ENCODE results near the gene PCNT.

The PCNT gene

DNA sequence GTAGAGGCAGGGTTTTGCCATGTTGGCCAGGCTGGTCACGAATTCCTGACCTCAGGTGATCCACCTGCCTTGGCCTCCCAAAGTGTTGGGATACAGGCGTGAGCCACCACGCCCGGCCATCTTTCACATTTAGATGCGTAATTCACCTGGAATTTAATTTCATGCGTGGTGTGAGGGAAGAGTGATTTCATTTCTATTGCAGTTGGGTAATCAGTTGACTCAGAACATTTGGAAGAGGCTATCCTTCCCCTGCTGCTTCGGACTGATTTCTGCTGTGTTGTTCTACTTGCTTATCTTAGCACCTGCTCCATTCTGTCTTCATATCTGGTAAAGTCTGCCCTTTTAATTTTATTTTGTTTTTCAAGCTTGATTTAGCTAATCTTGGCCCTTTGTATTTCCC is 153.8 kb downstream of the PCNT start:
- FAIRE-seq (no peak), DNase-seq (ENCODE audit: low spot score) (no peak)

DNA sequence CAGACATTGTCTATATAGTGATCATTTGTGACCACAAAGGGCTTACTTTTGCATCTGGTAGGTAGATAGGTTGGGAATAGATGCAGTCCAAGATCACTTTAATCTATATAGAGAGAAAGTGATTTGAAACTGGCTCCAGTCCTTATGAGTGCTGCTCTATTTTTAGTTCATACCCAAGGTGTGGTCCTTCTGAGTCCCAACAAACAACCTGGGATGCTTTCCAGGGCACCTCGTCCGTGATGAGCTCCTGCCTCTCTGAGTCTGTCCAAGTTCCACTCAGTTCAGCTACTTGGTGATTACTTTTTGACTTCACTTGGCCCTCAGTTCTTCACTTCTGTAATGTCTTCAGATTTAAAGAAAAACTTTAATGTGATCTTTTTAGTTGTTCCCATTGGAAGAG is 155.0 kb downstream of the PCNT start:
- FAIRE-seq (no peak), DNase-seq (ENCODE audit: low spot score) (no peak)

DNA sequence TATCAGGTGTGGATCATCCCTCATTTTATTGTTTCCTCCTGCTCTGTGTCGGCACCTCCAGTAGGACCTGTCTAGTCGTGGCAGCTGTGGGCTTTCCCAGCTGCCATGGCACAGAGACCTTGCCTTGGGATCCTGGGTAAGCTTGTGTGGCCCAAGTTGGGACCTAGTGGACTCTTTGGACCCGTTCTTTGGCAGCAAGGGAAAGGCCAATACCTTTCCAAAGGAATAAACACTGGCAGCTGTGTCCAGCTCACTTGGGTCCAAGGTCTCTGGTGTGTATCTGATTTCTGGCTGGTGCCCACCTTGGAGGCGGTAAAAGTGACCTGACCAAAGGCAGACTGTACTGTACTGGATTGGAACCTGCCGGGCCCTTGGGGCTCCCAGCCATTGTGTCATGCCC is 156.5 kb downstream of the PCNT start:
- DNase-seq (ENCODE audit: low spot score): no peak
- FAIRE-seq: no peak

DNA sequence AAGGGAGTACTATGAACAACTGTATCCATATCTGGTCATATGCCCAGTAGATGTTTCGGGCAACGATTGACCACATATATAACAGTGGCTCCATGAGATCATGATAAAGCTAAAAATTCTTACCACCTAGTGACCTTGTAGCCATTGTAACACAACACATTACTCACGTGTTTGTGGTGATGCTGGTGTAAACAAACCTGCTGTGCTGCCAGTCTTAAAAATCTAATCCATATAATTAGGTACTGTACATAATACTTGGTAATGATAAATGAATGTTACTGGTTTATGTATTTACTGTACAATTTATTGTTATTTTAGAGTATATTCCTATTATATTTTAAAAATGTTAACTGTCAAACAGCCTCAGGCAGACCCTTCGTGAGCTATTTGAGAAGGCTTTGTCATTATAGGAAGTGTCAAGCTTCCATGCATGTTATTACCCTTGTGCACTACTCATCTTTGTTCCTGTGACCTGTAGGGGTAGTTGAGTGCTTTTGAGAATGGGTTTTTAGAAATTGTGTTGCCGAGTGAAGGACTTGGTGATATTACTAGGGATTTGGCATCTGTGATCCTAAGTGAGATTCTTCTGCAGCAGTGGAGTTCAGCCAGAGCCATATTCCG is 158.4 kb downstream of the PCNT start:
- FAIRE-seq (no peak), DNase-seq (ENCODE audit: low spot score) (no peak)

DNA sequence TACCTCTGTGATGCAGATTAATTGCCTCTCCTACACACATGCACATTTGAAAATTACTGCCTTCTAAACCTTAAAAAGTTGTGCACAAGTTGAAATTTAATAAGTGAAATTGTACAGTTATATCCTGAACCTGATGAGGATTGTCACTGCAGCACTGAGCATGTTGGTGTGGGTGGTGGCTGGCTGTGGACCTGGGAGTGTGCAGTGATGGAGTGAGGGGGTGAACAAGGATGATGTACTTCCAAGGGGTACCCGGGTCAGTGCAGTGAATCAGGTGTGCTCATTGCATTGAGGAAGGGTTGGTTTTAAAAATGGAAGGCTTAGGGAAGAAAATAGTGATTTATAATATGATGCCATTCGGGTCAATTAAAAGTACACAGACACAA is 158.9 kb downstream of the PCNT start:
- no peak for FAIRE-seq

DNA sequence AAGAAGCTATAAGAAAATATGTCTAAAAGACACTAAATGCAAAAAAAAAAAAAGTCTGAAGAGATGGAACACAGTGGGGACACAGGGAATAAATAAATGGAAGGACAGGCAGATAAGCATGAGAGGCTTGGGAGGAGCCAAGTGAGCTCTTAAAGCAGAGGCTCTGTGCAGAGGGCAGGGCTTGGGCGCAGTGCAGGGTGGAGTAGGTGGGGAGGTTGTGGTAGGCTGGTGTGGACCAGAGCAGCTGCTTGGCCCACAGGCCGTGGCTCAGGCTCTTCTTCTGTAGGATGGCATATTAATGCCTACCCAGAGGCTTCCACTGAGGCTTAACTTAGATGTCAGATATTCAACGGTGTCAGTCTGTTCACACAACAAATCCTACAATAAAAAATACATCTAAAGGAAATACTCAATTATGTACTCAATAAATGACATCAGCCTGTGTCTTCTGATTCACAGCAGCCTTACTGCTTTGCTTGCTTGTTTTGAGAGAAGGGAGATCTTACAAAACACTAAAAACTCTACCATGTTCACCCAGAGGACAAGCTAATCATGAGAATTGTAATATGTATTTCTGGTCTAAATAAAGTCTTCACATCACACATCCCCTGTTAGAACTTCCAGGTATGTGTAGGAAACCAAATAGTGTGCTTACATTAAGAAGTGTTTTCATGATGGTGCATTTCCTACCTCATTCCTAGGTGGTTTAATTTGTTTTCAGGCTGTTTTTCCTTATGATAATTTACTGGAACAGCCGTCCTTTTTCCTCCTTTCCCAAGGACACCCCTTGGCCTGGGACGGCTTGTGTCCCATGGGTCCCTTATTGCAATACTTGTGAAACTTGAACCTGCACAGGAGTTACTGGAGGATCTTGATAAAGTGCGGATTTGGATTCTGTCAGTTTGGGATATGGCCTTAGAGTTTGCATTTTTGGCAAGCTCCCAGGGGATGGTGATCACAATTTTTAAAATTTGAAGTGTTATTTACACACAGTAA is 159.6 kb downstream of the PCNT start:
- DNase-seq (ENCODE audit: low spot score) (no peak), FAIRE-seq (no peak)

More for the DNA sequence above, 158.9 kb downstream of the PCNT start:
- no peak for DNase-seq (ENCODE audit: low spot score)

DNA sequence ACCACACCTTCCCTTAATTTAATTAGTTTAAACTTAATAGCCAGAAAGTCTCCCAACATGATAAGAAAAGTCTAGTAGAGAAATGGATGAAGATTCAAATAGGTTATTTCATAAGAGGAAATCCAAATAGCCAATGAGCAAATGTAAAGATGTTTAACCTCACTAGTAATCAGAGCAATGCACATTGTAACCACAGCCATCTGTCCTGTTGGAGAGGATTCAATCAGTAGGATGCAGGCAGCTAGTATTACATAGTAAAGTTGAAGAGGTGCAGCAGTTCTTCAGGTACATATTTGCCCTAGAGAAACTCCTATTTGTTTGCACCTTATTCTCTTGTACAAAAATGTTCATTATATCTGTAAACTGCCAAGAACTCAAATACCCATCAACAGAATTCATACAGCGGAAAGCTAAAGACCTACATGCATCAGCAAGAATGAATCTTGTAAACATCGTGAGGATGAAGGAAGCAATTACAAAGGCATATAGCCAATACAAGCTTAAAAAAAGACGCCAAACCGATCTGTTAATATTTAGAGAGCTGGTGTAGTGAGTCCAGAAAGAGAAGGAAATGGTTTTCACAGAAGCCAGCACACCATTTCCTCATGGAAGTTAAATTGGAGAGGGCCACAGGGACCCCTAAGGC is 162.6 kb downstream of the PCNT start:
- FAIRE-seq (no peak), DNase-seq (ENCODE audit: low spot score) (no peak)

DNA sequence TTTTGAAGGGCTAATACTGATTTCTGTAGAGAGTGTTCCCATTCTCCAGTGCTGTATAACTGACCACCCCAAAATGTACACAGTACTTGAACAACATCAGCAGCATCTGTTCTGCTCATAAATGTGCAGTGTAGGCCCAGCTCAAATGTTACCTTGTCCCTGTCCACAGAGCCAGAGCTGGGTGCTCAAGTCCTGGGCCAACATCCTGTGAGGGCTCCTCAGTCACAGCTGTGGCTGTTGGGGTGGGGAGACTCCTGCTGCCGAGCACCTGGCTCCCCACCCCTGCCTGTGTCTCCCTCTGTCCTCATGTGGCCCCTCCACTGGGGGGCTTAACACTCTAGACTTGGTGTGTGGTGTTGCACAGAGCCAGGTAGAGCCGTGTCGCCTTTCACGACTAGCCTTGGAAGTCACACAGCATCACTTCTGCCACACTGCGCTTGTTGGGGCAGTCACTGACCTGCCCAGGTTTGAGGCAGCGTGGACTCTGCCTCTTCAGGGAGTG is 165.3 kb downstream of the PCNT start:
- DNase-seq (ENCODE audit: low spot score): no peak
- FAIRE-seq: no peak

DNA sequence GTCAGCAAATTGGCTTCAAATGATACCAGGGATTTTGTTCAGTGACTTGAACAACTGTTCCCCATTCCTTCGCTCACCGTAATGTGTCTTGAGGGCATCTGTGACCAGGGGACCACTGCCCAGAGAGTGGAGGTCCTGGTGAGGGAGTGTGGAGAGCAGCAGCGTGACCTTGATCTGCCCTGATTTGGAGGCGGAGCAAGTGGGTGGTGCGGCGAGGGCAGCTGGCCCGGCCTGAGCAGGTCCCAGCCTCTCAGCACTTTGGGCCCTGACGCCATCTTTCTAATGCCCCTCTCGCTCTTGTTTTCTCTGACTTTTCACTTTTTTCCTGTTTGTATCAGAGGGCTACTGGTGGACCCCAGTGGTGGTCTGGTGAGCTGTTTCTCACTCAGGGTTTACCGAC is 165.8 kb downstream of the PCNT start:
- no peak for FAIRE-seq
- DNase-seq (ENCODE audit: low spot score): no peak

DNA sequence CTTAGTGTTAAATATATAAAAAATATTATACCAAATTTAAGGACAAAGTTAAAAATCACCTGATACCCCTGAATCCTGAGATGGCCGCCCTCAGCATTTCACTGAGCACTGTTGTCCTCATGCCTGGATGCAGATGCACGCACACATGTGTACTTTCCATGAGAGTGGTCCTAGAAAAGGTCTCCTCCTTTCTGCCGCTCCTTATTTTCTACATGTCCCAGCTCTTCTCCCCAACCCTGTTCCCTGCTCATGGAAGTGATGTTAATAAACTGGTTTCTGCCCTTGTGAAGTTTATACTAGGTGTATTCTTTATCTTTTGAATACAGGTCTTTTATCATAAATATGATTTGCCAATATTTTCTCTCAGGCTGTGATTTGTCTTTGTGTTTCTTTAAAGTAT is 167.6 kb downstream of the PCNT start:
- no peak for DNase-seq (ENCODE audit: low spot score)
- no peak for FAIRE-seq

DNA sequence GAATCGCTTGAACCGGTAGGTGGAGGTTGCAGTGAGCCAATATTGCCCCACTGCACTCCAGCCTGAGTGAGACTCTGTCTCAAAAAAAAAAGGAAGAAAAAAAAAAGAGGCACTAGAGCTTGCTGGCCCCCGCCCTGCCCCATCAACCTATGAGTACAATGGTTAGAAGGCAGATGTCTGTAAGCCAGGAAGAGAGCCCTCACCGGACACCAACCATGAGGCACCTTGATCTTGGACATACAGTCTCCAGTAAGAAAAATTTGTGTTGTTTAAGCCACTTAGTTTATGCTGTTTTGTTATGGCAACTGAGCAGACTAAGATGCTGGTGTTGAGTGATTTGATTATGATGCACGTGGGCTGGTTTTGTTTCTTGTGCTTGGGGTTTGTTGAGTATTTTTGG is 168.9 kb downstream of the PCNT start:
- no peak for DNase-seq (ENCODE audit: low spot score)
- FAIRE-seq: no peak

DNA sequence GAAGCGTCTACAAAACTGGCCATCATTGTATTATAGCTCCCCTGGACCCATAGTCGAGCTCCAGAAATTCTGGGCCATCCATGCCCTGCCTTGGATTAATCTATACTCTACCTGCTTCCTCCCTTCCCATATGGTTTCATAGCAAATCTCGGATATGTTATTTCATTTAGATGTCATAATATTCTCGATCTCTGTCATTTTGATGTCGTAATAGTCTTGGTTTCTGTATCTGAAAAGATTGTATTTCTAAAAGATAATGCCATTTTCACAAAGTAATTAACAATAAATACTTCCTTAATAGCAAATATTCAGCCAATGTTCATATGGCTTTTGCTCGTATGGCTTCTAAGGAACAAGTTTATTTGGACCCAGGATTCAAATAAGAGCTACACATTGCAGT is 169.9 kb downstream of the PCNT start:
- DNase-seq (ENCODE audit: low spot score): no peak
- no peak for FAIRE-seq
